Activated CD4-positive, CD25-positive, alpha-beta regulatory T cell treated with anti-CD3 and anti-CD28 coated beads, Interleukin-2, amount 50 U/mL, for 16 hours (primary cell): ENCODE results near the gene RFX2.
"Not testable (repeated sequence)": the region's sequence is repeated elsewhere in the genome, so short reads cannot be mapped to it uniquely, and the experiment has no call there.

Experiments
- DNase-seq: peaks from one replicate; pipeline ENCODE4 v3.0.0-alpha.2; 2020; ENCODE audit warnings: low read depth, low spot score

The RFX2 gene

DNA sequence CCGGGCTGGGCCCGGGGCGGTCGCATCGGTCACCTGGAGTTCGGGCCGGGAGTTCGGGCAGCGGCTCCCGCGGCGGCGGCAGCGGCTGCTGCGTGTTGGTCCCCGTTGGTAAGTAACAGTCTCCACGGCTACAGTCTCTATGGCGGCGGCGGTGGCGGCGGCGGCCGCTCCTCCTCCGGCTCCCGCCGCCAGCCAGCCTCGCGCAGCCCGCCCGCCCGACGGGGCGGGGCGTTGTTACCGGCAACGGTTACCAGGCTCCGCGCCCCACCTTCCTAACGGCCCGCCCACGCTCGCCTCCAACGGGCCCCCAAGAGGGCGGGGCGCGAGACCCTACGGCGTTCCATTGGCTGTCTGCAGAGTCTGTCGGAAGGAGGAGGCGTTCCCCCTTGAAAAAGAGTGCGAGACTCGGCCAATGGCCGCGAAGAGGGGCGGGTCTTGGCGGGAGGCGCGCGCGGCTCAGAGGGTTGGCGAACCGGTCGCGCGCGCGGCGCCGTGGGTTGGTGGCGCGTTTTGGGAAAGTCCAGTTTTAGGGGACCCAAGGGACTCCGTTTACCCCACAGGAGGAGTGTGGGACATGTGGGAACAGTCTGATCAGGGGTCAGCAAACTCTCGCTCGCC, at the start of gene RFX2:
TSS of gene RFX2 (minus strand) at position 141 of the 618 bp plus-strand sequence. CDS start 63,004 bp downstream, outside the sequence.
- peak; percentile 98 for DNase-seq

GRCh38 chr19:6156033-6156432, 45.7 kb upstream of the RFX2 start:
- DNase-seq: no peak

DNA sequence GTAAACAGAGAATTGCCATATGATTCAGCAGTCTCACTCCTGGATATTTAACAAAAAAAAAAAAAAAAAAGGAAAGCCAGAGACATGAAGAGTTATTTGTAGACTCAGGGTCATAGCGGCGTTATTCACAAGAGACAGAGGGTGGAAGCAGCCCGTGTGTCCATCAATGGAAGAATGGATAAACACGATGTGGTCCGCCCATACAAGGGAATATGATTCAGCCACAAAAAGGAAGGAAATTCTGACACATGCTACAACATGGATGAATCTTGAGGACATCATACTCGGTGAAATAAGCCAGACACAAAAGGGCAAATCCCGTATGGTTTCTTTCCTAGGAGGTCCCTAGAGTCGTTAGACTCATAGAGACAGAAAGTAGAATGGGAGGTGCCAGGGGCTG, 40.0 kb upstream of the RFX2 start:
- no peak for DNase-seq

DNA sequence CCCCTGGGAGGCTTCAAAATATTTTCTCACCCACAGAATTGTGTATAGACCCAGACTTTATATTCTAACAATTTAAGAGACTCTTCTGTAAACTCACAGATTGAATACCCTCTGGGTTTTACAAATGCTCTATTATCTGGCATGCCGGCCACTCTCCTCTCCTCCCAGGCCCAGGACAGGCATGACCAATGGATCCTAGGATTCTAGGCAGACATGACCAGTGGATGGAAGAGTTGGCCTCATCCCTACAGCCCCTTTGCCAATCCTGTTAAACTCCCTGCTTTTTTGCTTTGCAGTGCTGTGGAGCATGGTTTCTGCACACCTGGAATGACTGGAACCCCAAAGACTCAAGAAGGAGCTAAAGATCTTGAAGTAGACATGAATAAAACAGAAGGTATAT, 30.9 kb upstream of the RFX2 start:
- DNase-seq: no peak

DNA sequence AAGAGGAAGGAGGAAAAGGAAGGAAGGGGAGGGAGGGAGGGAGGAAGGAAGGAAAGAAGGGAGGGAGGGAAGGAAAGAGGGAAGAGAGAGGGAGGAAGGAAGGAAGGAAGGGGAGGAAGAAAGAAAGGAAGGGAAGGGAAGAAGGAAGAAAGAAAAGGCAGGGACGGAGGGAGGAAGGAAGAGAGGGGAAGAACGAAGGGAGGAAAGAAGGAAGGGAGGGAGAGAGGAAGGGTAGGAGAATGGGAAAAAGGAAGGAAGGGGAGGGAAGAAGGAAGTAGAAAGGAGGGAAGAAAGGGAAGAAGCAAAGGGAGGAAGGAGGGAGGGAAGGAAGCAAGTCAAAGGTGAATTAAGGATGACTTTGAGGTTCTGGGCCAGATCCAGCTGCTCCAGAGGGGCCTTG, 28.2 kb upstream of the RFX2 start:
- DNase-seq: no peak

DNA sequence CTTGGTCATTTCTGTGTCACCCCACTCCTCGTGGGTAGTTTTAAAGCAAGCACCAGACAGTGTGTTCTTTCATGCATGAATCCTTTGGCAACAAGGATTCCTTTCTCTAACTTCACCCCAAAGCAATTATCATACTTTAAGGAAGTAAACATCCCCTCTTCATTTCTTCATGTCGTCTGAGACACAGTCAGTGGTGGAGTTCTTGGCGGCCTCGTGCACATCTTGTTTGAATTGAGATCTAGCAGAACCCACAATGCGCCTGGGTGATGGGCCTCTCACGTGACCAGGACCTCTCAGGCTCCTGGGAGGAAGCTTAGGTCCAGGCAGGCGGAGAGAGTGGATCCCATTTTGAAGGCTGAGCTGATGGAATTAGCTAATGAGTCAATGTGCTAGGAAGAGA, 27.8 kb upstream of the RFX2 start:
- DNase-seq: no peak

- DNase-seq: no peak
Measured at GRCh38 chr19:6133231-6133630, 22.9 kb upstream of the RFX2 start.

DNA sequence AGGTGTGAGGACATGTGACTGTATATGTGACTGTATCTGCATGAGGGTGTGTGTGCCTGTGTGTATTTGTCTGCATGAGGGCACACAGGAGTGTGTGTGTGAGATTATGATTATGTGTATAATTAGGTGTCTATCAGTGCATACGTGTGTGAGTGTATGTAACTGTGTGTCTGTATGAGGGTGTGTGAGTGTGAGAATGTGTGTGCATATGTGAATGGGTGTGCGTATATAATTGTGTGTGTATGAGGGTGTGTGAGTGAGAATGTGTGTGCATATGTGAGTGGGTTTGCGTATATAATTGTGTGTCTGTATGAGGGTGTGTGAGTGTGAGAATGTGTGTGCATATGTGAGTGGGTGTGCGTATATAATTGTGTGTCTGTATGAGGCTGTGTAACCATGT, 22.2 kb upstream of the RFX2 start:
- no peak for DNase-seq

DNA sequence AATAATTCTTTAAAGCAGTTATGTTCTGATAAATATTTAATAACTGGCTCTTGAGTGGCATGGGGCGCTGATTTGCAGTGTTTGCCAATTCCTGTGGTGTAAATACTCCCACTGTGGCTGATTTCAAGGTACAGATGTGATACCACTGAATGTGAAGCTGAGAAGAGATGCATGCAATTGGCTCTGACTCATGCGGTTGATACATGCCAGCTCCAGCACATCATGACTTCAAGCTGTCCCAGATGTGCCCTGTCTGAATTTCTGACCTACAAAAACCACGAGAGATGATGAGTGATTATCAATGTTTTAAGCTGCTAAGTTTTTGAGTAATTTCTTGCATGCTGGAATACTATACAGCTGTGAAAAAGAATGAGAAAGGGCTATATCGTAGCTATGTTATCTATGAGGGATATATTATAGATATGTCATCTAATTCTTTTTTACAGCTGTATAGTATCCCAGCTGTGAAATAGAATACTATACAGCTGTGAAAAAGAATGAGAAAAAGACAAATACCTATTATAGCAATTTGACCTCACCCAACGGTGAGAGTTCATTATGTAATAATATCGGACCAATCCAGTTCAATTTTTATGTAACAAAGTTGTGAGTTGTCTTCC, 17.5 kb upstream of the RFX2 start:
- DNase-seq: no peak

DNA sequence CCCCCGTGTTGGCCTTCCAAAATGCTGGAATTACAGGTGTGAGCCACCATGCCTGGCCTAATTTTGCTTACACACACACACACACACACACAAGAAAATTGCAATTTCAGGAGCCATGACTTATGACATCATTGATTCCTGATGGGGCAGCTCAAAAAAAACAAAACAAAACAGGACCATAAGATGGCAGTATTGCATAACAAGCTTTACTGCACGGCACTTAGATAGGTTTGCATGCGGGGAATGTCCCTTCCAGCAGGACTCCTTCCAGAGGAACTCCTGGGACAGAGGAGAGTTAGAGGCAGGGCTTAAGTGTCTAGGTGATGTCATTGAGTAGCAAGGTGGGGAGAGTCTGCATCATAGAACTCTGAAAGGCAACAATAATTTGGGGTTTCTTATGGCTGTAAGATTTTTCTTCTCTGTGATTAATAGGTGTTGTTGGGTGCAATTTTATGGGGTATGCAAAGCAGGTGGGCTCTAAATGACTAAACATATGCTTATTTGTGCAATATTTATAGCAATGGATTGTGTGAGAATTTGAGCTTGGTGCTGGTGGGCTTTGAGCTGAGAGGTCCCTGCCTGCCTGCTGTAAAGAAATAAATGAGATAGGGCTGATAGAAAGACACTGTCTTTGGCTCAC, 16.2 kb upstream of the RFX2 start:
- DNase-seq: no peak

DNA sequence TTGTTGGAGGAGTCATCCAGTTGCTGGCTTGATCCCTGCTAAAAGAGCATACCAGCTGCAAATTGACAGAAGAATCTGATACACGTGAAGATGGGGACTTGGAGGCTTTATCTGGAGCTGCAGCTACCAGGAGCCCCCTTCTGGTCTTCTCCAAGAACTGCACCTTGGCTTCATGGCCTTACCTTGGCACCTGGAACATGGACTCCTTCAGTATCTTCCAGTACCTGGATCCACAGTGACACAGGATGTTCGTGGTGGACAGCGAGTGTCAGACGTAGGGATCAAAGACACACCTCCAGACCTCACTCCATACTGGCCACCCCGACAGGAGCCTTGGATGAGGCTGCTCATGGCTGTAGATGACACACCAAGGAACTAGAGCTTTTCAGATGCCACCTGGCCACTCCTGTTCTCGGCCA, 15.3 kb upstream of the RFX2 start:
- DNase-seq: peak; percentile 29

GRCh38 chr19:6119031-6119430, 8.7 kb upstream of the RFX2 start:
- DNase-seq: no peak

DNA sequence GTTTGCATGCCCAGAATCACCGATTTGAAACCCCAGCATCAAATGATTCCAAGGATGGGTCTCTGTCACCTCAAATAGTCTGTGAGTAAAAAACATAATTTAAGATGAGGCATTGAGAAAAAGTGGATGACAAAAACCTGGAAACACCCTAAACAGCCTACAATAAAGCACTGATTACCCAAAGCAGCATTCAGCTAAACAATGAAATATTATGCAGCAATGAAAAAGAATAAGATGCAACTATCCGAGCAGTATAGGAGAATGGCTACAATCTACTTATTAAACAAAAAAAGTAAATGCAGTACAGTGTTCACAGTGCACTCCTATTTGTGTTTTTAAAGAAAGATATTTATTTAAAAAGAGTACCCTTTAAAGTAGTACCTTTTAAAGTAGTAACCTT, 7.7 kb upstream of the RFX2 start:
- no peak for DNase-seq

DNA sequence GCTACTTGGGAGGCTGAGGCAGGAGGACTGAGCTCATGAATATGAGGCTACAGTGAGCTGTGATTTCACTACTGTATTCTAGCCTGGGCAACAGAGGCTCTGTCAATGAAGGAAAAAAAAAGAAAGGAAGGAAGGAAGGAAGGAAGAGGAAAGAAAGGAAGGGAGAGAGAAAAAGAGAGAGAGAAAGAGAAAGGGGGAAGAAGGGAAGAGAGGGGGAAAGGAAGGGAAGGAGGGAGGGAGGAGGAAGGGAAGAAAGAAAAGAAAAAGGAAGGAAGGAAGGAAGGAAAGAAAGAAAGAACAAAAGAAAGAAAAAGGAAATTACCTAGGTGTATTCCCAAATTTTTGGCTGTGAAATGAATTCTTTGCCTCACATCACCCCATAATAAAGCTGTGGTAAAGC, 7.2 kb upstream of the RFX2 start:
- DNase-seq: no peak

GRCh38 chr19:6116749-6117430, 6.6 kb upstream of the RFX2 start:
- no peak for DNase-seq

- DNase-seq: no peak
Measured at GRCh38 chr19:6115992-6116391, 5.7 kb upstream of the RFX2 start.

DNA sequence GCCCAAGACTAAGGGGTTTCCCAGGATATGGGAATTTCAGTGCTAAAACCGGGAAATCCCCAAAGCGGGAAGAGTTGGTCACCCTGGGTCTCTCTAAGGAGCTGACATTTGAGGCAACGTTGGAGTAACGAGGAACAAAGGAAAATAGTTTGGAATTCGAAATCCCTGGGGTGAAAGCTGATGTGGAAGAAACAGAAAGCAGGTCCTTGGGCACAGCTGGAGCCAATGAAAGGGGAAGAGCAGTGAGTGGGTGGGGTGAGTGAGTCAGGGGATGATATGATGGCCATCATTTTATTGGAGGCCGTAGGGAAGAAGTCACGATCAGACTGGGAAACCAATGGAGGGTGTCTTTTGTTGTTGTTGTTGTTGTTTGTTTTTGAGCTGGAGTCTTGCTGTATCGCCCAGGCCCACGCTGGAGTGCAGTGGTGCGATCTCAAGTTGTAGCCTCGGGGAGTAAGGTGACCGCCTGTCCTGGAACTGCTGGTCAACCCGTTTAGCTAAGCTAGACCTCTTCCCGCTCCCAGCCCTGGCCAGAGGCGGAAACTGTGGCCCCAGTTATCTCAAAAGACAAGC, 3.4 kb upstream of the RFX2 start:
- DNase-seq: no peak

DNA sequence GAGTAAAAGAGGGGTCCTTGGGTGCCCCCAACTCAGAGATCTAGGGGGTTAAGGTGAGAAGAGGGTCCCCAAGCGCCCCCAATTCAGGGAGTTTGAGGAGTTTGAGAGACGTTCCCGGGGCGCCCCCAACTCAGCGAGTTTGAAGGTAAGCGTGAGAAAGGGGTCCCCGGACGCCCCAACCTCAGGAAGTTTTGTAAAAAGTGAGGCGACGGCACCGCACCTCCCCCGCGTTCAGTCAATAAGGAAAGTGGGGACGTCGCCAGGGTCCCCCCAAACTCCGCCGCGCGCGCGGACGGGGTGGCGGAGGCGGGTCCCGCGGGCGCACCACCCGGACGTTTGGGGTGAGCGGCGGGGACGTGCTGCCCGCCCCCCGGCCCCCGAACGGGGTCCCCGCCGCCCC, 353 bp downstream of the RFX2 start:
- DNase-seq: no peak

DNA sequence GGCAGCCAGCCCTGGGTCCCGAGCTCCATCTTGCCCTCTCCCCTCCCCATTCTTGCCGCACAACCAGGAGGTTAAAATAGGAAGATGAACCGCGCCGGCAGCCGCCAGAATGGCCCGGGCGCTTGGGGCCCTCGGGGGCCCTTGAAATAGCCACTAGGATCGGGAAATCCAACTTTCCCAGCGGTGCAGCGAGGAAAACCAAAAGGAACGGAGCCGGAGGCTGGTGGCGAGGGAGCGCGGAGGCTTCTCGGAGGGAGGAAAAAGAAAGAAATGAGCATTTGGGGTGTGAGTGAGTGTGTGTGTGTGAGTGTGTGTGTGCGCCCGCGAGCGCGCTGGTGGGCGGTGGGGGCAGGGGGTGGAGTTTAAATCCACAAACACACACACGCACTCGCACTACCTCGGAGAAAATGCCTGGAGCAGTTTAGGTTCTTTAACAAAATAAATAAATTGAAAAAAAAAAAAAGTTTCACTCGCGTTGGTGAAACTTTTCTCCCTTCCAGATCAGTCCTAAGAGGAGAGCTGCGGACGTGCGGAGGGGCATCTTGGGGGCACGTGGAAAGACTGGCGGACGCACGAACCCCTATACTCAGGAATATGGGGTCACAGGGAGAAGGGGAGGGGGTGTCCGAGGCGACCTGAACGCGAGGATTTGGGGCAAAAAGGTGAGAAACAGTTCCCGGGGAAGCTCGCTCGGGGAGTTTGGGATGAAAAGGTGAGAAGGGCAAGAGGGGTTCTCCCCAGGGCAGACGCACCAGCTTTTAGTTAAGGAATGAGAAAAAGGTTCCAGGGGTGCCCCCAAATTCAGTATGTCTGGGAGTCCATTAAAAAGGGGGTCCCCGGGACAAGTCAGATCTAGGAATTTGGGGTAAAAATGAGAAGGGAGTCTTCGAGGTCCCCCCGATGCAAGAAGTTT, 1.3 kb downstream of the RFX2 start:
- peak; percentile 21 for DNase-seq

DNA sequence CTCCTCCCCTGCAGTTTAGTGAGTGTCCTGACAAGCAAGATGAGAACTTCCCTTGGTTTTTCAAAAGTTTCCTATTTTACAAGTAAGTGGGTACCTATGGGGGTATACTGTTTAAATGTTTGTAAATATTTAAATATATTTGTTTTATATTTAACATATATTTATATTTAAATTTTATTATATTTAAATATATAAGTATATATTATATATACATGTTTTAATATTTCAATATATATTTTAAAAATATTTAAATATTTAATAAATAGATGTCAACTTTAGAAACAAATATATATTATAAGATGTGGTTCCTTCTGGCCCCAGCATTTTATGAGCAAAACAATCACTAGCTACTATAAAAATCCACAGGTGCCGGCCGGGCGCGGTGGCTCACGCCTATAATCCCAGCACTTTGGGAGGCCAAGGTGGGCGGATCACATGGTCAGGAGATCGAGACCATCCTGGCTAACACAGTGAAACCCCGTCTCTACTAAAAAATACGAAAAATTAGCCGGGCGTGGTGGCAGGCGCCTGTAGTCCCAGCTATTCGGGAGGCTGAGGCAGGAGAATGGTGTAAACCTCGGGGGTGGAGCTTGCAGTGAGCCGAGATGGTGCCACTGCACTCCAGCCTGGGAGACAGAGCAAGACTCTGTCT, 3.5 kb downstream of the RFX2 start:
- not testable (repeated sequence) for DNase-seq

- no peak for DNase-seq
Measured at GRCh38 chr19:6105444-6105843, 4.9 kb downstream of the RFX2 start.
